Natural killer cell (primary cell): ENCODE results near the gene GNB5. TPM values are rescaled to one million over a fixed set of nuclear protein-coding genes. Genes with fewer than 3 reads are reported as not detected.

Experiments
- ATAC-seq, 3 donors: fragments of 150-1000 bp in 2 of 3; fragments of 200-7000 bp in 1 of 3; cut with Tn5 transposase; 1 replicate in 1 of 3; 2 replicates in 2 of 3; pipeline ENCODE4 v1.10.0; 2021; ENCODE audit warnings: mild to moderate bottlenecking in 2 of 3, moderate library complexity in 2 of 3
- DNase-seq, 2 donors: peaks; one replicate each; pipeline versions ENCODE4 v3.0.0 to v3.0.0-alpha.2; 2013 to 2021; ENCODE audit warnings: mixed read lengths in 1 of 2
- H3K27ac ChIP-seq: one replicate; pipeline ENCODE4 v1.5.1; 2013; ENCODE audit warnings: mild to moderate bottlenecking, low read length
- H3K27me3 ChIP-seq: one replicate; pipeline ENCODE4 v1.6.1; 2013; ENCODE audit warnings: low read length; ENCODE audit not compliant: control insufficient read depth, insufficient read depth
- H3K36me3 ChIP-seq: one replicate; pipeline ENCODE4 v1.6.1; 2013; ENCODE audit warnings: low read length; ENCODE audit not compliant: control insufficient read depth, insufficient read depth
- H3K4me1 ChIP-seq: one replicate; pipeline ENCODE4 v1.6.1; 2013; ENCODE audit warnings: low read length; ENCODE audit not compliant: control insufficient read depth, insufficient read depth
- H3K4me3 ChIP-seq: one replicate; pipeline ENCODE4 v1.5.1; 2013; ENCODE audit warnings: low read length
- H3K9me3 ChIP-seq: one replicate; pipeline ENCODE4 v1.6.1; 2013; ENCODE audit warnings: low read length; ENCODE audit not compliant: control insufficient read depth, insufficient read depth
- H3K27ac Mint-ChIP-seq, 2 donors: one replicate each; pipeline ENCODE4 v1.8.0; 2022; ENCODE audit warnings: mild to moderate bottlenecking in 2 of 2, mixed read lengths in 2 of 2, moderate library complexity in 1 of 2
- H3K27me3 Mint-ChIP-seq, 2 donors: one replicate each; pipeline ENCODE4 v1.8.0; 2022; ENCODE audit warnings: low read depth in 2 of 2, mixed read lengths in 2 of 2
- H3K36me3 Mint-ChIP-seq: one replicate; pipeline ENCODE4 v1.8.0; 2022; ENCODE audit warnings: mixed read lengths
- H3K4me1 Mint-ChIP-seq, 2 donors: one replicate each; pipeline ENCODE4 v1.8.0; 2022; ENCODE audit warnings: mixed read lengths in 2 of 2
- H3K4me3 Mint-ChIP-seq: one replicate; pipeline ENCODE4 v1.8.0; 2022; ENCODE audit warnings: mild to moderate bottlenecking, moderate library complexity, mixed read lengths
- H3K9me3 Mint-ChIP-seq, 2 donors: one replicate each; pipeline ENCODE4 v1.8.0; 2022; ENCODE audit warnings: mixed read lengths in 2 of 2
- WGBS: methylation state at CpG from one replicate; pipeline ENCODE4 v1.1.7; 2013; ENCODE audit warnings: missing lambda C conversion rate; ENCODE audit not compliant: insufficient coverage; 5-methylcytosine and 5-hydroxymethylcytosine counted together
- intact Hi-C: fragments of 100-400 bp; cut with micrococcal nuclease; formaldehyde crosslinking; loops from one replicate; pipeline ENCODE4 v1.14.2; 2022
- total RNA-seq, 4 donors: library from RNA; stranded (reverse); fragments of 120-200 nt in 1 of 4; gene quantifications; one replicate each; pipeline versions ENCODE4 v1.2.3 to v1.2.4, GENCODE V29; 2013 to 2022
- TF ChIP-seq, protein P1 (sequence below): fragments of 200-600 bp; IDR thresholded peaks from one replicate; pipeline ENCODE4 v1.8.0; 2022; ENCODE audit warnings: antibody characterized with exemption

GNB5 gene
- total RNA-seq, 3 donors from 2014 or later (not counting 1 experiment from before 2014, with no cell fraction given): 22.5 to 31.3 (median 23.0) TPM

DNA sequence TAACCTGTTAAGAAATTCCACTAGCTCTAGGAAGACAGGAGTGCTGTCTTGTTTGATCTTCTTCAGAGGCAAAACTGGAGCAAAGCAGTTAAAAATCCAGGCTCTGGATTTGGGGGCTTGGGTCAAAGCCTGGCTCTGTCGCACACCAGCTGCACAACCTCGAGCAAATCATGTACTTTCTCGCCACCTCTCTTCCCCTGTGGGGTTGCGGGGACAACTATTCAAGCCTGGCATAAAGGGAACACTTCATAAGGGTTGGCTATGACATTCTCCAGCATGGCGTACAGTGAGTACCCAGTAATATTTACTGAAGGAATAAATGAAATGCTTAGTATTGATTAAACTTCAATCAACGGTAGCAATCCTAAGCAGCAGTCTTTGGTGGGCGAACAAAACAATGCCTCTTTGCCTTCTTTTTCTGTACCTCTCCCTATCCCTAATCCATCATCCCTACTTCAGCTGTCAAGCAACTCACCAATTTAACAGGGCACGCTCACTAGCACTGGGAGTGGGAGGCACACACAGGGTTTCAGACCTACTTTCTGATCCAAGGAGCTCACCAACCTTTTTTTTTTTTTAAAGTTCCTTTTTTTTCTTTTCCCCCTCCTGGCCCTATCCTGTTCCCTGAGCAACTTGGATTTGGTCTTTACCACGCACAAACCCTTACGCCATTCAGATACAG lies 33.0 kb downstream of the GNB5 start:
- ATAC-seq (no peak), DNase-seq (no peak)
- Mint-ChIP-seq H3K27ac (no peak overlapping the region), H3K36me3 (no peaks in the 10 kb centered on the region), H3K4me3 (no peak overlapping the region), H3K27me3 (no peaks in the 10 kb centered on the region), H3K9me3 (no peaks in the 10 kb centered on the region), H3K4me1 (peaks cover 0 to 13% of the 10 kb centered on the region in 2 donors)
- Histone ChIP-seq H3K4me3 (no peak overlapping the region), H3K27me3 (no peaks in the 10 kb centered on the region), H3K4me1 (no peaks in the 10 kb centered on the region), H3K36me3 (peaks cover 12% of the 10 kb centered on the region), H3K9me3 (no peaks in the 10 kb centered on the region), H3K27ac (no peak overlapping the region)
- intact Hi-C loops: no loop called here
- WGBS: 93% methylated on average over 10 of the region's 10 CpGs
- TF ChIP-seq, protein P1, sequence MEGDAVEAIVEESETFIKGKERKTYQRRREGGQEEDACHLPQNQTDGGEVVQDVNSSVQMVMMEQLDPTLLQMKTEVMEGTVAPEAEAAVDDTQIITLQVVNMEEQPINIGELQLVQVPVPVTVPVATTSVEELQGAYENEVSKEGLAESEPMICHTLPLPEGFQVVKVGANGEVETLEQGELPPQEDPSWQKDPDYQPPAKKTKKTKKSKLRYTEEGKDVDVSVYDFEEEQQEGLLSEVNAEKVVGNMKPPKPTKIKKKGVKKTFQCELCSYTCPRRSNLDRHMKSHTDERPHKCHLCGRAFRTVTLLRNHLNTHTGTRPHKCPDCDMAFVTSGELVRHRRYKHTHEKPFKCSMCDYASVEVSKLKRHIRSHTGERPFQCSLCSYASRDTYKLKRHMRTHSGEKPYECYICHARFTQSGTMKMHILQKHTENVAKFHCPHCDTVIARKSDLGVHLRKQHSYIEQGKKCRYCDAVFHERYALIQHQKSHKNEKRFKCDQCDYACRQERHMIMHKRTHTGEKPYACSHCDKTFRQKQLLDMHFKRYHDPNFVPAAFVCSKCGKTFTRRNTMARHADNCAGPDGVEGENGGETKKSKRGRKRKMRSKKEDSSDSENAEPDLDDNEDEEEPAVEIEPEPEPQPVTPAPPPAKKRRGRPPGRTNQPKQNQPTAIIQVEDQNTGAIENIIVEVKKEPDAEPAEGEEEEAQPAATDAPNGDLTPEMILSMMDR: no peak

GRCh38 chr15:52155878-52156277 lies 35.3 kb downstream of the GNB5 start:
- H3K27ac ChIP-seq: no peak overlapping the region
- no peaks in the 10 kb centered on the region for H3K27me3 ChIP-seq
- no peaks in the 10 kb centered on the region for H3K4me1 ChIP-seq
- ATAC-seq (no peak), DNase-seq (no peak)
- intact Hi-C loops: no loop called here
- no peaks in the 10 kb centered on the region for H3K27me3 Mint-ChIP-seq
- H3K4me3 ChIP-seq: no peak overlapping the region
- peak overlapping the region in 1 of 2 donors; percentile 9 for H3K27ac Mint-ChIP-seq
- WGBS: 85% methylated on average over 1 of the region's 2 CpGs
- no peaks in the 10 kb centered on the region for H3K36me3 Mint-ChIP-seq
- H3K9me3 Mint-ChIP-seq: no peaks in the 10 kb centered on the region
- peaks cover 0 to 13% of the 10 kb centered on the region in 2 donors for H3K4me1 Mint-ChIP-seq
- peaks cover 17% of the 10 kb centered on the region for H3K36me3 ChIP-seq
- H3K4me3 Mint-ChIP-seq: no peak overlapping the region
- no peaks in the 10 kb centered on the region for H3K9me3 ChIP-seq
- TF ChIP-seq, protein P1: no peak

DNA sequence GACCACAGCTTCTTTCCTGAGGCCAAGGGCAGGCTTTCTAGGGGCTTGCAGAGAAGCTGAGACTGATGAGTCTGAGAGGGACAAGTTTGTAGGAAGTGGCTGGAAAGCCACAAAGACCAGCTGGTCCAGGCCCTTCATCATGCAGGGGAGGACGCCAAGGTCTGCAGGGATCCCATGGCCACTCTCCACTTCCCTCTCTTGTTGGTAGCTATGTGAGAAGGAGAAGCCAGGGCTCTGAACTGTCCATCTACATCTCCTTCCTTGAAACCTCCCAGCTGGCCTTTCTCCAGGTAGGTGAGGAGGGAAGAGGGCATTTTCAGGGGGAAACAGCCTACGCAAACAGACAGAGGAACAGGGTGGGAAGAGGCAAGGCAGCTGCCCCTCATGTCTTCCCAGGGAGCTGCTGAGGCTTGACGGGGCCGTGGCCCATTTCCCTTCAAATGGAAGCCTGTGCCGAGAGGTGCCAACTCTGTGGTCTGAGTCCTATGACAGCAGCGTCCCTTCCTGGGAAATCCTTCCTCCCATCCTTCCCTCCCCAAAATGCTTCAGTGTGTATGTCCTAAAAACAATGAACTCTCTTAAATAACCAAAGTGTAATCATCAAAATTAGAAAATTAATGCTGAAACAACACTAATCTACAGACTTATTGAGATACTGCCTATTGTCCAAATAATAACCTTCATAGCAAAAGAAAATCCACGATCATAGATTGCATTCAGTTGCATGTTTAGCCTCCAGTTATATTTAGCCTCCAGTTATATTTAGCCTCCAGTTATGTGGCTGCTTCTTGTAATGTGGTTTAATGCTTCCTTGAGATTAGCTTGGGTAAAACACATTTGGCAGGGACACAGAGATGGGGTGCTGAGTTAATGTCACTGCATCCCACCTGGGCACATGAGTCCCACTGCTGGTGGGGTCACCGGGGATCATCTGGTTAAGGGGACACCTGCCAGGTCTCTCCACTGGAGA lies 36.0 kb downstream of the GNB5 start:
- no peak overlapping the region for H3K27ac ChIP-seq

More for the DNA sequence above, 36.0 kb downstream of the GNB5 start:
- ATAC-seq (no peak), DNase-seq (no peak)
- H3K4me1 Mint-ChIP-seq: peaks cover 0 to 13% of the 10 kb centered on the region in 2 donors
- H3K9me3 Mint-ChIP-seq: no peaks in the 10 kb centered on the region
- Histone ChIP-seq H3K36me3 (peaks cover 22% of the 10 kb centered on the region), H3K27me3 (no peaks in the 10 kb centered on the region), H3K4me3 (no peak overlapping the region), H3K4me1 (no peaks in the 10 kb centered on the region), H3K9me3 (no peaks in the 10 kb centered on the region)
- H3K27me3 Mint-ChIP-seq: no peaks in the 10 kb centered on the region
- 50% methylated on average over 8 of the region's 8 CpGs for WGBS
- H3K36me3 Mint-ChIP-seq: no peaks in the 10 kb centered on the region
- TF ChIP-seq, protein P1: no peak
- H3K4me3 Mint-ChIP-seq: no peak overlapping the region
- intact Hi-C loops: no loop called here
- H3K27ac Mint-ChIP-seq: no peak overlapping the region
